WTC11 (cell line): Measurements from ENCODE around the gene ETNK1. TPM values are rescaled to one million over a fixed set of nuclear protein-coding genes. Genes with fewer than 3 reads are reported as not detected.
A peak's percentile ranks its signal among the peaks of the same experiment; 100 is the strongest.

Experiments used
- EMX1 ChIP-seq: fragments of 250-450 bp; sonication (Bioruptor Pico); IDR thresholded peaks from 2 replicates; pipeline ENCODE4 v1.8.0; 2021; ENCODE audit warnings: mild to moderate bottlenecking
- FOXK1 ChIP-seq: sonication (generic); formaldehyde crosslinking; IDR thresholded peaks from 2 replicates; pipeline ENCODE4 v1.8.0; 2022; ENCODE audit warnings: mild to moderate bottlenecking, moderate library complexity, missing genetic modification reagents
- GRHL2 ChIP-seq: fragments of 250-450 bp; sonication (Bioruptor Pico); IDR thresholded peaks from 2 replicates; pipeline ENCODE4 v1.8.0; 2022; ENCODE audit warnings: mild to moderate bottlenecking, moderate library complexity; ENCODE audit not compliant: insufficient replicate concordance, severe bottlenecking
- HMGA2 ChIP-seq: fragments of 250-450 bp; sonication (Bioruptor Pico); IDR thresholded peaks from 2 replicates; pipeline ENCODE4 v1.4.0; 2021; ENCODE audit warnings: mild to moderate bottlenecking, moderate library complexity
- MYBL2 ChIP-seq: sonication (generic); formaldehyde crosslinking; IDR thresholded peaks from 2 replicates; pipeline ENCODE4 v1.8.1; 2023; ENCODE audit warnings: mild to moderate bottlenecking, moderate library complexity, missing genetic modification reagents
- NFE2L1 ChIP-seq: sonication (generic); formaldehyde crosslinking; IDR thresholded peaks from 2 replicates; pipeline ENCODE4 v1.8.1; 2023; ENCODE audit warnings: missing genetic modification reagents
- NR3C1 ChIP-seq: sonication (generic); formaldehyde crosslinking; conservative IDR thresholded peaks from 2 replicates; pipeline ENCODE4 v1.8.1; 2023; ENCODE audit warnings: low read depth, mild to moderate bottlenecking, missing genetic modification reagents
- OVOL2 ChIP-seq: fragments of 250-450 bp; sonication (Bioruptor Pico); IDR thresholded peaks from 2 replicates; pipeline ENCODE4 v1.9.0; 2021; ENCODE audit warnings: mild to moderate bottlenecking, borderline replicate concordance
- PRRX2 ChIP-seq: fragments of 250-450 bp; sonication (Bioruptor Pico); IDR thresholded peaks from 2 replicates; pipeline ENCODE4 v1.8.0; 2021; ENCODE audit warnings: mild to moderate bottlenecking
- RORB ChIP-seq: fragments of 250-450 bp; sonication (Bioruptor Pico); IDR thresholded peaks from 2 replicates; pipeline ENCODE4 v1.9.0; 2021; ENCODE audit warnings: mild to moderate bottlenecking
- TEAD1 ChIP-seq: sonication (generic); formaldehyde crosslinking; IDR thresholded peaks from 2 replicates; pipeline ENCODE4 v1.8.0; 2022; ENCODE audit warnings: mild to moderate bottlenecking, missing genetic modification reagents
- TEAD4 ChIP-seq: sonication (generic); formaldehyde crosslinking; IDR thresholded peaks from 2 replicates; pipeline ENCODE4 v1.8.0; 2022; ENCODE audit warnings: mild to moderate bottlenecking, missing genetic modification reagents
- ZNF232 ChIP-seq: sonication (generic); formaldehyde crosslinking; IDR thresholded peaks from 2 replicates; pipeline ENCODE4 v1.8.0; 2022; ENCODE audit warnings: mild to moderate bottlenecking, missing genetic modification reagents
- ZNF317 ChIP-seq: sonication (generic); formaldehyde crosslinking; IDR thresholded peaks from 2 replicates; pipeline ENCODE4 v1.8.1; 2023; ENCODE audit warnings: low read depth, mild to moderate bottlenecking, moderate library complexity, missing genetic modification reagents, borderline replicate concordance
- ZNF423 ChIP-seq: fragments of 250-450 bp; sonication (Bioruptor Pico); IDR thresholded peaks from 2 replicates; pipeline ENCODE4 v2.1.2; 2022; ENCODE audit warnings: mild to moderate bottlenecking, moderate library complexity
- ZNF671 ChIP-seq: fragments of 250-450 bp; sonication (Bioruptor Pico); IDR thresholded peaks from 2 replicates; pipeline ENCODE4 v1.8.0; 2021; ENCODE audit warnings: mild to moderate bottlenecking
- total RNA-seq: library from RNA; stranded (reverse); gene quantifications from 3 replicates; pipeline ENCODE4 v1.2.3, GENCODE V29; 2021
- TF ChIP-seq, protein P1 (sequence below): sonication (generic); formaldehyde crosslinking; IDR thresholded peaks from 2 replicates; pipeline ENCODE4 v1.8.1; 2022; ENCODE audit warnings: low read depth, mild to moderate bottlenecking, moderate library complexity, missing genetic modification reagents, borderline replicate concordance
- TF ChIP-seq, protein P2 (sequence below): sonication (generic); formaldehyde crosslinking; IDR thresholded peaks from 2 replicates; pipeline ENCODE4 v1.8.0; 2023; ENCODE audit warnings: missing genetic modification reagents, mild to moderate bottlenecking, borderline replicate concordance
- TF ChIP-seq, protein P3 (sequence below): fragments of 250-450 bp; sonication (Bioruptor Pico); IDR thresholded peaks from 2 replicates; pipeline ENCODE4 v2.1.2; 2022; ENCODE audit warnings: mild to moderate bottlenecking, moderate library complexity
- TF ChIP-seq, protein P4 (sequence below): sonication (generic); formaldehyde crosslinking; IDR thresholded peaks from 2 replicates; pipeline ENCODE4 v1.8.0; 2022; ENCODE audit warnings: mild to moderate bottlenecking, missing genetic modification reagents
- TF ChIP-seq, protein P5 (sequence below): sonication (generic); formaldehyde crosslinking; IDR thresholded peaks from 2 replicates; pipeline ENCODE4 v1.8.1; 2023; ENCODE audit warnings: mild to moderate bottlenecking, missing genetic modification reagents
- TF ChIP-seq, protein P6 (sequence below): sonication (generic); formaldehyde crosslinking; IDR thresholded peaks from 2 replicates; pipeline ENCODE4 v1.8.1; 2022; ENCODE audit warnings: low read depth, missing genetic modification reagents, borderline replicate concordance
- TF ChIP-seq, protein P7 (sequence below): sonication (generic); formaldehyde crosslinking; IDR thresholded peaks from 2 replicates; pipeline ENCODE4 v1.8.1; 2023; ENCODE audit warnings: mild to moderate bottlenecking, missing genetic modification reagents
- TF ChIP-seq, protein P8 (sequence below): fragments of 250-450 bp; sonication (Bioruptor Pico); conservative IDR thresholded peaks from 2 replicates; pipeline ENCODE4 v1.9.0; 2021; ENCODE audit warnings: mild to moderate bottlenecking

Gene ETNK1
- total RNA-seq, 1 experiment from 2014 or later: 81.3 TPM

DNA sequence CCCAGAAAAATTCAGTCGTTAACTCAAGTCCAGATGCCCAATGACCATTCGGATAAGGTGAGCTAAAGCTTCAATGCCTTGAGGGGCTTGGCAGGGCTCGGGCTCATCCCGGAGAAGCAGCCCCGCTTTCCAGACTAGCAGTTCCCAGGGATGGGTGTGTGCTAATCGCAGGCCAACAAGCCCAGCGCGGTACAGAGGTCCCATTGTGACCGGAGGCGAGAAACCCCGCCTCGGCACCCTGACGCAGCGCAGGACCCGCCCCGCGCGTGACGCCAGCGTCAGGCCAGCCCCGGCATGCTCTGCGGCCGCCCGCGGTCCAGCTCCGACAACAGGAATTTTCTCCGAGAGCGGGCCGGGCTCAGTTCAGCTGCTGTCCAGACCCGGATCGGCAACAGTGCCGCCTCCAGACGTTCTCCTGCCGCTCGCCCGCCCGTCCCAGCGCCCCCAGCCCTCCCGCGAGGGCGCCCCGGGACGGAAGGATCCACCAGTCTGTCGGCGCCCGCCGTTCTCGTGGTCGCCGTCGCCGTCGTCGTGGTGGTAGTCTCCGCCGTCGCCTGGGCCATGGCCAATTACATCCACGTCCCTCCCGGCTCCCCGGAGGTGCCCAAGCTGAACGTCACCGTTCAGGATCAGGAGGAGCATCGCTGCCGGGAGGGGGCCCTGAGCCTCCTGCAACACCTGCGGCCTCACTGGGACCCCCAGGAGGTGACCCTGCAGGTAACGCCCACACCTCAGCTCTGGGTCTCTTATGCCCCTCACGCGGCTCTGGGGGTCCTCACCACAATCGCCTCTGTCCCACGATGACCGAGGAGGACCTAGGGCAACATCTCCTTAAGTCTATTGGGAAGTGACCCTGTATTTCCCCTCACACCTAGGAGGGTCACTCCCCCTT is at the start of gene ETNK1 (continued):
- TF ChIP-seq OVOL2 (CRISPR knock-in tag) (no peak), HMGA2 (CRISPR knock-in tag) (no peak), PRRX2 (CRISPR knock-in tag) (no peak), FOXK1 (CRISPR knock-in tag) (peak; percentile 88), NFE2L1 (peak; percentile 91), NR3C1 (no peak), TEAD4 (CRISPR knock-in tag) (no peak), RORB (no peak), ZNF671 (no peak), ZNF317 (CRISPR knock-in tag) (no peak), GRHL2 (CRISPR knock-in tag) (no peak), EMX1 (no peak), ZNF423 (no peak), TEAD1 (CRISPR knock-in tag) (no peak; the same call in none of the 2 replicates), MYBL2 (peak; percentile 82), ZNF232 (no peak)
- TF ChIP-seq, protein P1, sequence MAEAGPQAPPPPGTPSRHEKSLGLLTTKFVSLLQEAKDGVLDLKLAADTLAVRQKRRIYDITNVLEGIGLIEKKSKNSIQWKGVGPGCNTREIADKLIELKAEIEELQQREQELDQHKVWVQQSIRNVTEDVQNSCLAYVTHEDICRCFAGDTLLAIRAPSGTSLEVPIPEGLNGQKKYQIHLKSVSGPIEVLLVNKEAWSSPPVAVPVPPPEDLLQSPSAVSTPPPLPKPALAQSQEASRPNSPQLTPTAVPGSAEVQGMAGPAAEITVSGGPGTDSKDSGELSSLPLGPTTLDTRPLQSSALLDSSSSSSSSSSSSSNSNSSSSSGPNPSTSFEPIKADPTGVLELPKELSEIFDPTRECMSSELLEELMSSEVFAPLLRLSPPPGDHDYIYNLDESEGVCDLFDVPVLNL (CRISPR knock-in tag): peak; percentile 70; the same call in 1 of the 2 replicates
- TF ChIP-seq, protein P2, sequence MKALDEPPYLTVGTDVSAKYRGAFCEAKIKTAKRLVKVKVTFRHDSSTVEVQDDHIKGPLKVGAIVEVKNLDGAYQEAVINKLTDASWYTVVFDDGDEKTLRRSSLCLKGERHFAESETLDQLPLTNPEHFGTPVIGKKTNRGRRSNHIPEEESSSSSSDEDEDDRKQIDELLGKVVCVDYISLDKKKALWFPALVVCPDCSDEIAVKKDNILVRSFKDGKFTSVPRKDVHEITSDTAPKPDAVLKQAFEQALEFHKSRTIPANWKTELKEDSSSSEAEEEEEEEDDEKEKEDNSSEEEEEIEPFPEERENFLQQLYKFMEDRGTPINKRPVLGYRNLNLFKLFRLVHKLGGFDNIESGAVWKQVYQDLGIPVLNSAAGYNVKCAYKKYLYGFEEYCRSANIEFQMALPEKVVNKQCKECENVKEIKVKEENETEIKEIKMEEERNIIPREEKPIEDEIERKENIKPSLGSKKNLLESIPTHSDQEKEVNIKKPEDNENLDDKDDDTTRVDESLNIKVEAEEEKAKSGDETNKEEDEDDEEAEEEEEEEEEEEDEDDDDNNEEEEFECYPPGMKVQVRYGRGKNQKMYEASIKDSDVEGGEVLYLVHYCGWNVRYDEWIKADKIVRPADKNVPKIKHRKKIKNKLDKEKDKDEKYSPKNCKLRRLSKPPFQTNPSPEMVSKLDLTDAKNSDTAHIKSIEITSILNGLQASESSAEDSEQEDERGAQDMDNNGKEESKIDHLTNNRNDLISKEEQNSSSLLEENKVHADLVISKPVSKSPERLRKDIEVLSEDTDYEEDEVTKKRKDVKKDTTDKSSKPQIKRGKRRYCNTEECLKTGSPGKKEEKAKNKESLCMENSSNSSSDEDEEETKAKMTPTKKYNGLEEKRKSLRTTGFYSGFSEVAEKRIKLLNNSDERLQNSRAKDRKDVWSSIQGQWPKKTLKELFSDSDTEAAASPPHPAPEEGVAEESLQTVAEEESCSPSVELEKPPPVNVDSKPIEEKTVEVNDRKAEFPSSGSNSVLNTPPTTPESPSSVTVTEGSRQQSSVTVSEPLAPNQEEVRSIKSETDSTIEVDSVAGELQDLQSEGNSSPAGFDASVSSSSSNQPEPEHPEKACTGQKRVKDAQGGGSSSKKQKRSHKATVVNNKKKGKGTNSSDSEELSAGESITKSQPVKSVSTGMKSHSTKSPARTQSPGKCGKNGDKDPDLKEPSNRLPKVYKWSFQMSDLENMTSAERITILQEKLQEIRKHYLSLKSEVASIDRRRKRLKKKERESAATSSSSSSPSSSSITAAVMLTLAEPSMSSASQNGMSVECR: 0 out of 2 replicates have a peak, but pooled peaks have one; percentile 38
- TF ChIP-seq, protein P3, sequence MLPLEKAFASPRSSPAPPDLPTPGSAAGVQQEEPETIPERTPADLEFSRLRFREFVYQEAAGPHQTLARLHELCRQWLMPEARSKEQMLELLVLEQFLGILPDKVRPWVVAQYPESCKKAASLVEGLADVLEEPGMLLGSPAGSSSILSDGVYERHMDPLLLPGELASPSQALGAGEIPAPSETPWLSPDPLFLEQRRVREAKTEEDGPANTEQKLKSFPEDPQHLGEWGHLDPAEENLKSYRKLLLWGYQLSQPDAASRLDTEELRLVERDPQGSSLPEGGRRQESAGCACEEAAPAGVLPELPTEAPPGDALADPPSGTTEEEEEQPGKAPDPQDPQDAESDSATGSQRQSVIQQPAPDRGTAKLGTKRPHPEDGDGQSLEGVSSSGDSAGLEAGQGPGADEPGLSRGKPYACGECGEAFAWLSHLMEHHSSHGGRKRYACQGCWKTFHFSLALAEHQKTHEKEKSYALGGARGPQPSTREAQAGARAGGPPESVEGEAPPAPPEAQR (CRISPR knock-in tag): no peak
- TF ChIP-seq, protein P4, sequence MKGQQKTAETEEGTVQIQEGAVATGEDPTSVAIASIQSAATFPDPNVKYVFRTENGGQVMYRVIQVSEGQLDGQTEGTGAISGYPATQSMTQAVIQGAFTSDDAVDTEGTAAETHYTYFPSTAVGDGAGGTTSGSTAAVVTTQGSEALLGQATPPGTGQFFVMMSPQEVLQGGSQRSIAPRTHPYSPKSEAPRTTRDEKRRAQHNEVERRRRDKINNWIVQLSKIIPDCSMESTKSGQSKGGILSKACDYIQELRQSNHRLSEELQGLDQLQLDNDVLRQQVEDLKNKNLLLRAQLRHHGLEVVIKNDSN (CRISPR knock-in tag): peak; percentile 72
- TF ChIP-seq, protein P5, sequence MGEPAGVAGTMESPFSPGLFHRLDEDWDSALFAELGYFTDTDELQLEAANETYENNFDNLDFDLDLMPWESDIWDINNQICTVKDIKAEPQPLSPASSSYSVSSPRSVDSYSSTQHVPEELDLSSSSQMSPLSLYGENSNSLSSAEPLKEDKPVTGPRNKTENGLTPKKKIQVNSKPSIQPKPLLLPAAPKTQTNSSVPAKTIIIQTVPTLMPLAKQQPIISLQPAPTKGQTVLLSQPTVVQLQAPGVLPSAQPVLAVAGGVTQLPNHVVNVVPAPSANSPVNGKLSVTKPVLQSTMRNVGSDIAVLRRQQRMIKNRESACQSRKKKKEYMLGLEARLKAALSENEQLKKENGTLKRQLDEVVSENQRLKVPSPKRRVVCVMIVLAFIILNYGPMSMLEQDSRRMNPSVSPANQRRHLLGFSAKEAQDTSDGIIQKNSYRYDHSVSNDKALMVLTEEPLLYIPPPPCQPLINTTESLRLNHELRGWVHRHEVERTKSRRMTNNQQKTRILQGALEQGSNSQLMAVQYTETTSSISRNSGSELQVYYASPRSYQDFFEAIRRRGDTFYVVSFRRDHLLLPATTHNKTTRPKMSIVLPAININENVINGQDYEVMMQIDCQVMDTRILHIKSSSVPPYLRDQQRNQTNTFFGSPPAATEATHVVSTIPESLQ (CRISPR knock-in tag): no peak
- TF ChIP-seq, protein P6, sequence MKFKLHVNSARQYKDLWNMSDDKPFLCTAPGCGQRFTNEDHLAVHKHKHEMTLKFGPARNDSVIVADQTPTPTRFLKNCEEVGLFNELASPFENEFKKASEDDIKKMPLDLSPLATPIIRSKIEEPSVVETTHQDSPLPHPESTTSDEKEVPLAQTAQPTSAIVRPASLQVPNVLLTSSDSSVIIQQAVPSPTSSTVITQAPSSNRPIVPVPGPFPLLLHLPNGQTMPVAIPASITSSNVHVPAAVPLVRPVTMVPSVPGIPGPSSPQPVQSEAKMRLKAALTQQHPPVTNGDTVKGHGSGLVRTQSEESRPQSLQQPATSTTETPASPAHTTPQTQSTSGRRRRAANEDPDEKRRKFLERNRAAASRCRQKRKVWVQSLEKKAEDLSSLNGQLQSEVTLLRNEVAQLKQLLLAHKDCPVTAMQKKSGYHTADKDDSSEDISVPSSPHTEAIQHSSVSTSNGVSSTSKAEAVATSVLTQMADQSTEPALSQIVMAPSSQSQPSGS: no peak
- TF ChIP-seq, protein P7, sequence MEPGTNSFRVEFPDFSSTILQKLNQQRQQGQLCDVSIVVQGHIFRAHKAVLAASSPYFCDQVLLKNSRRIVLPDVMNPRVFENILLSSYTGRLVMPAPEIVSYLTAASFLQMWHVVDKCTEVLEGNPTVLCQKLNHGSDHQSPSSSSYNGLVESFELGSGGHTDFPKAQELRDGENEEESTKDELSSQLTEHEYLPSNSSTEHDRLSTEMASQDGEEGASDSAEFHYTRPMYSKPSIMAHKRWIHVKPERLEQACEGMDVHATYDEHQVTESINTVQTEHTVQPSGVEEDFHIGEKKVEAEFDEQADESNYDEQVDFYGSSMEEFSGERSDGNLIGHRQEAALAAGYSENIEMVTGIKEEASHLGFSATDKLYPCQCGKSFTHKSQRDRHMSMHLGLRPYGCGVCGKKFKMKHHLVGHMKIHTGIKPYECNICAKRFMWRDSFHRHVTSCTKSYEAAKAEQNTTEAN (CRISPR knock-in tag): peak; percentile 92
- TF ChIP-seq, protein P8, sequence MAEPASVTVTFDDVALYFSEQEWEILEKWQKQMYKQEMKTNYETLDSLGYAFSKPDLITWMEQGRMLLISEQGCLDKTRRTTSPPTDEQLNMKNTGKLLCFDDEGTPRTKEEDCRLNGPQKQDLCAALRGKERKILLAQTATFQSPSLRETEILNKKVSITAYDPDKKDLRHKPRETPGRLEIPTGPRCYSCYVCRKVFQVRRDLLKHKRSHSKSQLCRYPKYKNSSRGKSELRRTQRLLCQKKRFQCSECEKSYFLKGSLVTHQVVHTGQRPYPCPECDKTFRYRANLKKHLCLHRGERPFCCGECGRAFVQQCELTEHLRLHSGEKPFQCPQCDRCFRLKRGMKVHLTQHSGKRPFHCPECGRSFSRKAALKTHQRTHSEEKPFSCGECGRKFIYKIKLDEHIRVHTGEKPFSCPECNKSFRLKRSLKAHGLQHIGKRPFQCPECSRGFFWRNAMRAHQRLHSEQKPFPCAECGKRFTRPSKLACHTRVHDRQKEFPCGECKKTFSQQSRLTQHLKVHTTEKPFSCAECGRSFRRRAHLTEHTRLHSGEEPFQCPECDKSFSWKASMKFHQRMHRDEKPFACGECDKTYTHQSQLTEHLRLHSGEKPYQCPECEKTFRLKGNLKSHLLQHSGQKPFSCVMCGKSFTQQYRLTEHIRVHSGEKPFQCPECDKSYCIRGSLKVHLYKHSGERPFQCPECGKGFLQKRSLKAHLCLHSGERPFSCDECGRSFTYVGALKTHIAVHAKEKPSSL (CRISPR knock-in tag): no peak
